Activated T-helper 1 cell treated with Interleukin-2 at 50 U/mL for 16 hours (primary cell): ENCODE measurements around the gene ZBTB48.
A peak's percentile ranks its signal among the peaks of the same experiment; 100 is the strongest.

Experiments used
- DNase-seq: peaks from one replicate; pipeline ENCODE4 v3.0.0-alpha.2; 2020; ENCODE audit warnings: low read depth

The ZBTB48 gene

GRCh38 chr1:6612641-6613360, 33.0 kb downstream of the ZBTB48 start:
- no peak for DNase-seq

GRCh38 chr1:6613361-6614018, 33.7 kb downstream of the ZBTB48 start, which contains the start of gene PHF13:
Gene PHF13, plus strand, starts transcription at chr1:6613731. Its CDS starts 336 bp downstream, at chr1:6614067.
- peak; percentile 100 for DNase-seq

- peak; percentile 47 for DNase-seq
Observed at GRCh38 chr1:6614019-6614928, 34.5 kb downstream of the ZBTB48 start.

GRCh38 chr1:6614929-6615785, 35.4 kb downstream of the ZBTB48 start:
- no peak for DNase-seq

- DNase-seq = no peak
Observed at GRCh38 chr1:6619045-6619444, 39.3 kb downstream of the ZBTB48 start.

- no peak for DNase-seq
Observed at GRCh38 chr1:6621429-6622391, 41.9 kb downstream of the ZBTB48 start.

- no peak for DNase-seq
Observed at GRCh38 chr1:6622396-6623152, 42.8 kb downstream of the ZBTB48 start.

- DNase-seq = no peak
Observed at GRCh38 chr1:6623269-6623965, 43.6 kb downstream of the ZBTB48 start.

GRCh38 chr1:6624710-6625583, 45.2 kb downstream of the ZBTB48 start, which contains the start of gene THAP3:
Gene THAP3, plus strand, starts transcription at chr1:6624868. Its CDS starts 351 bp downstream, at chr1:6625219.
- DNase-seq = peak; percentile 85

GRCh38 chr1:6625584-6626149, 45.9 kb downstream of the ZBTB48 start:
- DNase-seq = no peak

GRCh38 chr1:6627031-6627430, 47.2 kb downstream of the ZBTB48 start:
- no peak for DNase-seq

- no peak for DNase-seq
Observed at GRCh38 chr1:6627841-6628545, 48.2 kb downstream of the ZBTB48 start.

GRCh38 chr1:6628971-6629479, 49.2 kb downstream of the ZBTB48 start:
- no peak for DNase-seq

- no peak for DNase-seq
Observed at GRCh38 chr1:6630027-6630426, 50.2 kb downstream of the ZBTB48 start.

GRCh38 chr1:6631058-6631457, 51.3 kb downstream of the ZBTB48 start:
- no peak for DNase-seq
